Ureter (tissue), 1 donor: Measurements from ENCODE around the gene TTC3. TPM values are rescaled to one million over a fixed set of nuclear protein-coding genes. Genes with fewer than 3 reads are reported as not detected.

Experiments
- DNase-seq: peaks from one replicate; pipeline ENCODE4 v3.0.0-alpha.2; 2020; ENCODE audit warnings: low spot score
- total RNA-seq: library from RNA; stranded (reverse); gene quantifications from one replicate; pipeline ENCODE4 v1.2.4, GENCODE V29; 2023
- donor health status: DM: yes; HTN: yes; CAD: no.

The TTC3 gene
- total RNA-seq, 1 donor from 2014 or later, result 130 TPM

GRCh38 chr21:37223804-37224345, 150.8 kb downstream of the TTC3 start:
- DNase-seq, result no peak

GRCh38 chr21:37224861-37225839, 152.1 kb downstream of the TTC3 start:
- no peak for DNase-seq

- no peak for DNase-seq
These were observed 153.2 kb downstream of the TTC3 start for GRCh38 chr21:37226041-37226920.

GRCh38 chr21:37227071-37228002, 154.3 kb downstream of the TTC3 start:
- no peak for DNase-seq

GRCh38 chr21:37228003-37228400, 154.9 kb downstream of the TTC3 start:
- no peak for DNase-seq

- DNase-seq, result no peak
These were observed 157.7 kb downstream of the TTC3 start for GRCh38 chr21:37230632-37231248.

- DNase-seq, result no peak
These were observed 158.2 kb downstream of the TTC3 start for GRCh38 chr21:37231249-37231645.

- DNase-seq, result no peak
These were observed 158.6 kb downstream of the TTC3 start for GRCh38 chr21:37231671-37232070.

- DNase-seq, result no peak
These were observed 159.4 kb downstream of the TTC3 start for GRCh38 chr21:37232274-37233018.

GRCh38 chr21:37233551-37234146, 160.6 kb downstream of the TTC3 start:
- DNase-seq, result no peak

- DNase-seq, result no peak
These were observed 164.3 kb downstream of the TTC3 start for GRCh38 chr21:37237346-37237745.

GRCh38 chr21:37237764-37238163, 164.7 kb downstream of the TTC3 start:
- DNase-seq, result no peak

- DNase-seq, result no peak
These were observed 167.9 kb downstream of the TTC3 start for GRCh38 chr21:37240978-37241377.

GRCh38 chr21:37241426-37241825, 168.4 kb downstream of the TTC3 start:
- no peak for DNase-seq

GRCh38 chr21:37243961-37244360, 170.9 kb downstream of the TTC3 start:
- no peak for DNase-seq

GRCh38 chr21:37244501-37245095, 171.5 kb downstream of the TTC3 start:
- no peak for DNase-seq

- DNase-seq, result no peak
These were observed 172.1 kb downstream of the TTC3 start for GRCh38 chr21:37245151-37245550.

- DNase-seq, result no peak
These were observed 175.2 kb downstream of the TTC3 start for GRCh38 chr21:37248298-37248697.
